GM21367 (cell line): Measurements from ENCODE around the gene PLA2G10.
"Not testable (repeated sequence)": the region's sequence is repeated elsewhere in the genome, so short reads cannot be mapped to it uniquely, and the experiment has no call there.

Experiments used
- ATAC-seq: cut with Tn5 transposase; IDR thresholded peaks from one replicate; pipeline ENCODE4 v1.9.1; 2021; ENCODE audit not compliant: unreplicated experiment

Gene PLA2G10

GRCh38 chr16:14694129-14694528 lies at the start of gene PLA2G10:
PLA2G10 (minus strand) TSS chr16:14694308; CDS start chr16:14694229, 79 bp downstream.
- not testable (repeated sequence) for ATAC-seq

GRCh38 chr16:14742273-14743128 lies 48.4 kb upstream of the PLA2G10 start, which contains the start of gene NPIPA2:
NPIPA2 (plus strand) TSS chr16:14742533; CDS start chr16:14748066, 5,533 bp downstream.
- ATAC-seq: peak; percentile 96

- not testable (repeated sequence) for ATAC-seq
Observed at GRCh38 chr16:14741794-14742193, 47.7 kb upstream of the PLA2G10 start.

GRCh38 chr16:14740832-14741385 lies 46.8 kb upstream of the PLA2G10 start:
- not testable (repeated sequence) for ATAC-seq

- not testable (repeated sequence) for ATAC-seq
Observed at GRCh38 chr16:14733233-14733632, 39.1 kb upstream of the PLA2G10 start.

- peak; percentile 96 for ATAC-seq
Observed at GRCh38 chr16:14703156-14704011, 9.3 kb upstream of the PLA2G10 start, which contains the start of gene NPIPA3. NPIPA3 (plus strand) TSS chr16:14703411; CDS start chr16:14708944, 5,533 bp downstream.

- ATAC-seq: not testable (repeated sequence)
Observed at GRCh38 chr16:14702672-14703071, 8.6 kb upstream of the PLA2G10 start.

GRCh38 chr16:14701859-14702258 lies 7.8 kb upstream of the PLA2G10 start:
- ATAC-seq: not testable (repeated sequence)

- ATAC-seq: not testable (repeated sequence)
Observed at GRCh38 chr16:14685870-14686793, 8.0 kb downstream of the PLA2G10 start.

GRCh38 chr16:14682121-14682520 lies 12.0 kb downstream of the PLA2G10 start:
- ATAC-seq: no peak

GRCh38 chr16:14681115-14681514 lies 13.0 kb downstream of the PLA2G10 start:
- ATAC-seq: no peak

GRCh38 chr16:14680396-14680795 lies 13.7 kb downstream of the PLA2G10 start:
- ATAC-seq: not testable (repeated sequence)

GRCh38 chr16:14678748-14679497 lies 15.2 kb downstream of the PLA2G10 start:
- no peak for ATAC-seq

GRCh38 chr16:14677627-14678026 lies 16.5 kb downstream of the PLA2G10 start:
- ATAC-seq: no peak

- ATAC-seq: no peak
Observed at GRCh38 chr16:14676633-14677032, 17.5 kb downstream of the PLA2G10 start.

- ATAC-seq: no peak
Observed at GRCh38 chr16:14672403-14672971, 21.6 kb downstream of the PLA2G10 start.

- no peak for ATAC-seq
Observed at GRCh38 chr16:14669776-14670175, 24.3 kb downstream of the PLA2G10 start.

- ATAC-seq: no peak
Observed at GRCh38 chr16:14668556-14669223, 25.4 kb downstream of the PLA2G10 start.
